Measurements from ENCODE around the gene PLXNA4. TPM values are rescaled to one million over a fixed set of nuclear protein-coding genes. Genes with fewer than 3 reads are reported as not detected.

PLXNA4 gene
- total and polyA plus RNA-seq, 2 experiments from 2014 or later, result 1.9 to 4.8 TPM

GRCh38 chr7:132125096-132125495 lies 451.2 kb downstream of the PLXNA4 start:
- 76% methylated on average over 3 of the region's 3 CpGs for WGBS (ENCODE audit: low lambda C conversion rate, missing lambda C conversion rate)

GRCh38 chr7:132124575-132124974 lies 451.7 kb downstream of the PLXNA4 start:
- no peak overlapping the region for H3K4me2 ChIP-seq

More at GRCh38 chr7:132125096-132125495, 451.2 kb downstream of the PLXNA4 start:
- no peak for TF ChIP-seq EZH2phosphoT487 (IDR thresholded peaks at IDR 0.05; ENCODE audit: low read depth, severe bottlenecking, unreplicated experiment)
- no peak for TF ChIP-seq CTCF (IDR thresholded peaks at IDR 0.05; ENCODE audit: poor library complexity)
- no peak for TF ChIP-seq EZH2 (IDR thresholded peaks at IDR 0.05; ENCODE audit: borderline replicate concordance)
- no peaks in the 10 kb centered on the region for H3K79me2 ChIP-seq
- no peaks in the 10 kb centered on the region for H4K20me1 ChIP-seq (ENCODE audit: insufficient read depth, poor library complexity, severe bottlenecking)
- no peak overlapping the region for H2AFZ ChIP-seq
- H3K27me3 ChIP-seq, result peaks cover 3% of the 10 kb centered on the region
- no peak for DNase-seq (ENCODE audit: low spot score)
- H3K4me3 ChIP-seq, result no peak overlapping the region
- no peaks in the 10 kb centered on the region for H3K9me2 ChIP-seq (replicated peaks; ENCODE audit: insufficient read depth)
- H3K36me3 ChIP-seq (replicated peaks; ENCODE audit: insufficient read depth, low read depth), result no peaks in the 10 kb centered on the region
- H3K4me1 ChIP-seq (ENCODE audit: insufficient read depth), result no peaks in the 10 kb centered on the region
- H3K4me2 ChIP-seq, result no peak overlapping the region
- no peaks in the 10 kb centered on the region for H3K9me3 ChIP-seq (ENCODE audit: low read depth)
- no peak overlapping the region for H3K27ac ChIP-seq

GRCh38 chr7:132123773-132124172 lies 452.5 kb downstream of the PLXNA4 start:
- Histone ChIP-seq H3K79me2 (no peaks in the 10 kb centered on the region), H4K20me1 (ENCODE audit: insufficient read depth, poor library complexity, severe bottlenecking) (no peaks in the 10 kb centered on the region), H3K9me2 (replicated peaks; ENCODE audit: insufficient read depth) (no peaks in the 10 kb centered on the region), H3K27me3 (no peaks in the 10 kb centered on the region), H3K36me3 (replicated peaks; ENCODE audit: insufficient read depth, low read depth) (no peaks in the 10 kb centered on the region), H3K27ac (no peak overlapping the region), H3K4me3 (no peak overlapping the region), H3K4me1 (ENCODE audit: insufficient read depth) (no peaks in the 10 kb centered on the region), H2AFZ (no peak overlapping the region), H3K4me2 (no peak overlapping the region), H3K9me3 (ENCODE audit: low read depth) (no peaks in the 10 kb centered on the region)
- 64% methylated on average over 7 of the region's 7 CpGs for WGBS (ENCODE audit: low lambda C conversion rate, missing lambda C conversion rate)
- no peak for TF ChIP-seq EZH2phosphoT487 (IDR thresholded peaks at IDR 0.05; ENCODE audit: low read depth, severe bottlenecking, unreplicated experiment)
- TF ChIP-seq CTCF (IDR thresholded peaks at IDR 0.05; ENCODE audit: poor library complexity), result no peak
- no peak for TF ChIP-seq EZH2 (IDR thresholded peaks at IDR 0.05; ENCODE audit: borderline replicate concordance)
- no peak for DNase-seq (ENCODE audit: low spot score)

More at GRCh38 chr7:132124575-132124974, 451.7 kb downstream of the PLXNA4 start:
- Histone ChIP-seq H3K4me3 (no peak overlapping the region), H3K9me3 (ENCODE audit: low read depth) (no peaks in the 10 kb centered on the region), H3K9me2 (replicated peaks; ENCODE audit: insufficient read depth) (no peaks in the 10 kb centered on the region), H4K20me1 (ENCODE audit: insufficient read depth, poor library complexity, severe bottlenecking) (no peaks in the 10 kb centered on the region), H3K36me3 (replicated peaks; ENCODE audit: insufficient read depth, low read depth) (no peaks in the 10 kb centered on the region), H3K79me2 (no peaks in the 10 kb centered on the region), H3K27me3 (peaks cover 3% of the 10 kb centered on the region), H3K4me1 (ENCODE audit: insufficient read depth) (no peaks in the 10 kb centered on the region), H3K27ac (no peak overlapping the region), H2AFZ (no peak overlapping the region)
- TF ChIP-seq EZH2phosphoT487 (IDR thresholded peaks at IDR 0.05; ENCODE audit: low read depth, severe bottlenecking, unreplicated experiment) (no peak), CTCF (IDR thresholded peaks at IDR 0.05; ENCODE audit: poor library complexity) (no peak), EZH2 (IDR thresholded peaks at IDR 0.05; ENCODE audit: borderline replicate concordance) (no peak)
- WGBS (ENCODE audit: low lambda C conversion rate, missing lambda C conversion rate), result 78% methylated on average over 6 of the region's 6 CpGs
- no peak for DNase-seq (ENCODE audit: low spot score)

GRCh38 chr7:132122901-132123300 lies 453.4 kb downstream of the PLXNA4 start:
- Histone ChIP-seq H4K20me1 (ENCODE audit: insufficient read depth, poor library complexity, severe bottlenecking) (no peaks in the 10 kb centered on the region), H2AFZ (no peak overlapping the region)

More at GRCh38 chr7:132122901-132123300, 453.4 kb downstream of the PLXNA4 start:
- no peak overlapping the region for H3K4me2 ChIP-seq
- no peak overlapping the region for H3K27ac ChIP-seq
- H3K79me2 ChIP-seq, result no peaks in the 10 kb centered on the region
- no peak for DNase-seq (ENCODE audit: low spot score)
- no peaks in the 10 kb centered on the region for H3K27me3 ChIP-seq
- no peaks in the 10 kb centered on the region for H3K9me3 ChIP-seq (ENCODE audit: low read depth)
- no peaks in the 10 kb centered on the region for H3K36me3 ChIP-seq (replicated peaks; ENCODE audit: insufficient read depth, low read depth)
- no peak overlapping the region for H3K4me3 ChIP-seq
- no peaks in the 10 kb centered on the region for H3K9me2 ChIP-seq (replicated peaks; ENCODE audit: insufficient read depth)
- 92% methylated on average over 6 of the region's 6 CpGs for WGBS (ENCODE audit: low lambda C conversion rate, missing lambda C conversion rate)
- no peaks in the 10 kb centered on the region for H3K4me1 ChIP-seq (ENCODE audit: insufficient read depth)
- no peak for TF ChIP-seq CTCF (IDR thresholded peaks at IDR 0.05; ENCODE audit: poor library complexity)
- no peak for TF ChIP-seq EZH2 (IDR thresholded peaks at IDR 0.05; ENCODE audit: borderline replicate concordance)
- TF ChIP-seq EZH2phosphoT487 (IDR thresholded peaks at IDR 0.05; ENCODE audit: low read depth, severe bottlenecking, unreplicated experiment), result no peak

Measured in hepatocyte (in vitro differentiated cells).